ENCODE measurements around the gene MRPL36. TPM values are rescaled to one million over a fixed set of nuclear protein-coding genes. Genes with fewer than 3 reads are reported as not detected.

The MRPL36 gene
- total RNA-seq, 1 experiment from 2014 or later = 79.9 TPM

DNA sequence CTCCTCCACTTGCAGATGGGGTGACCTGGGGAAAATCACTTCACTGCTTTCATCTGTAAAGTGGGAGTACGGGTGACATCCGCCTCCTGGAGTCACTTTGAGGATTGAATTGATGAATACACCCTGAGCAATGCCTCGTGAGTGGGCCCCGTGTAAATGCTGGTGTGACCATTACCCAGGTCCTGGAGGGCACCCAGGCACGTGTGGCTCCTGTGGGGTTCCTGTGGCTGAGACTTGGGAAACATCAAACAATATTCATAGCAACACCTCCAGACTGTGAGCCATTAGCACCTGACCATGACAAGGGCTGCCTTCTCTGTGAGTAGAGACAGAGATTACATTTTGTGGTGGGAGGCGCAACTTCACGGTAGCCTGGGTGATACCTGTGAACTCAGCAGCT, 11.4 kb downstream of the MRPL36 start:
- H3K4me3 ChIP-seq (ENCODE audit: low read depth in 2 of 2, low read length in 2 of 2) = no peak overlapping the region
- TF ChIP-seq, protein P1, sequence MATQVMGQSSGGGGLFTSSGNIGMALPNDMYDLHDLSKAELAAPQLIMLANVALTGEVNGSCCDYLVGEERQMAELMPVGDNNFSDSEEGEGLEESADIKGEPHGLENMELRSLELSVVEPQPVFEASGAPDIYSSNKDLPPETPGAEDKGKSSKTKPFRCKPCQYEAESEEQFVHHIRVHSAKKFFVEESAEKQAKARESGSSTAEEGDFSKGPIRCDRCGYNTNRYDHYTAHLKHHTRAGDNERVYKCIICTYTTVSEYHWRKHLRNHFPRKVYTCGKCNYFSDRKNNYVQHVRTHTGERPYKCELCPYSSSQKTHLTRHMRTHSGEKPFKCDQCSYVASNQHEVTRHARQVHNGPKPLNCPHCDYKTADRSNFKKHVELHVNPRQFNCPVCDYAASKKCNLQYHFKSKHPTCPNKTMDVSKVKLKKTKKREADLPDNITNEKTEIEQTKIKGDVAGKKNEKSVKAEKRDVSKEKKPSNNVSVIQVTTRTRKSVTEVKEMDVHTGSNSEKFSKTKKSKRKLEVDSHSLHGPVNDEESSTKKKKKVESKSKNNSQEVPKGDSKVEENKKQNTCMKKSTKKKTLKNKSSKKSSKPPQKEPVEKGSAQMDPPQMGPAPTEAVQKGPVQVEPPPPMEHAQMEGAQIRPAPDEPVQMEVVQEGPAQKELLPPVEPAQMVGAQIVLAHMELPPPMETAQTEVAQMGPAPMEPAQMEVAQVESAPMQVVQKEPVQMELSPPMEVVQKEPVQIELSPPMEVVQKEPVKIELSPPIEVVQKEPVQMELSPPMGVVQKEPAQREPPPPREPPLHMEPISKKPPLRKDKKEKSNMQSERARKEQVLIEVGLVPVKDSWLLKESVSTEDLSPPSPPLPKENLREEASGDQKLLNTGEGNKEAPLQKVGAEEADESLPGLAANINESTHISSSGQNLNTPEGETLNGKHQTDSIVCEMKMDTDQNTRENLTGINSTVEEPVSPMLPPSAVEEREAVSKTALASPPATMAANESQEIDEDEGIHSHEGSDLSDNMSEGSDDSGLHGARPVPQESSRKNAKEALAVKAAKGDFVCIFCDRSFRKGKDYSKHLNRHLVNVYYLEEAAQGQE (IDR thresholded peaks at IDR 0.05; ENCODE audit: insufficient read depth in 1 of 2, low read depth in 2 of 2, low read length in 1 of 2) = no peak
- TF ChIP-seq SIN3A (IDR thresholded peaks at IDR 0.05; ENCODE audit: borderline replicate concordance, insufficient read depth, low read depth, low read length) = no peak
- TF ChIP-seq, protein P2, sequence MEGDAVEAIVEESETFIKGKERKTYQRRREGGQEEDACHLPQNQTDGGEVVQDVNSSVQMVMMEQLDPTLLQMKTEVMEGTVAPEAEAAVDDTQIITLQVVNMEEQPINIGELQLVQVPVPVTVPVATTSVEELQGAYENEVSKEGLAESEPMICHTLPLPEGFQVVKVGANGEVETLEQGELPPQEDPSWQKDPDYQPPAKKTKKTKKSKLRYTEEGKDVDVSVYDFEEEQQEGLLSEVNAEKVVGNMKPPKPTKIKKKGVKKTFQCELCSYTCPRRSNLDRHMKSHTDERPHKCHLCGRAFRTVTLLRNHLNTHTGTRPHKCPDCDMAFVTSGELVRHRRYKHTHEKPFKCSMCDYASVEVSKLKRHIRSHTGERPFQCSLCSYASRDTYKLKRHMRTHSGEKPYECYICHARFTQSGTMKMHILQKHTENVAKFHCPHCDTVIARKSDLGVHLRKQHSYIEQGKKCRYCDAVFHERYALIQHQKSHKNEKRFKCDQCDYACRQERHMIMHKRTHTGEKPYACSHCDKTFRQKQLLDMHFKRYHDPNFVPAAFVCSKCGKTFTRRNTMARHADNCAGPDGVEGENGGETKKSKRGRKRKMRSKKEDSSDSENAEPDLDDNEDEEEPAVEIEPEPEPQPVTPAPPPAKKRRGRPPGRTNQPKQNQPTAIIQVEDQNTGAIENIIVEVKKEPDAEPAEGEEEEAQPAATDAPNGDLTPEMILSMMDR (IDR thresholded peaks at IDR 0.05) = no peak
- TF ChIP-seq POLR2AphosphoS5 (IDR thresholded peaks at IDR 0.05; ENCODE audit: low read depth, low read length) = no peak
- TF ChIP-seq TCF7L2 (IDR thresholded peaks at IDR 0.05; ENCODE audit: low read depth, low read length) = no peak
- CTCF ChIA-PET = no interaction called here
- H3K36me3 ChIP-seq (ENCODE audit: control insufficient read depth, insufficient read depth, low read length) = no peaks in the 10 kb centered on the region
- no peaks in the 10 kb centered on the region for H3K9me3 ChIP-seq (ENCODE audit: control insufficient read depth, insufficient read depth, low read depth, low read length)
- peaks cover 9% of the 10 kb centered on the region for H3K4me1 ChIP-seq (ENCODE audit: control insufficient read depth, insufficient read depth, low read length)
- BruUV-seq (replicated peaks) = no TSS peak
- POLR2A ChIA-PET = no interaction called here
- DNase-seq (ENCODE audit: low read depth, low spot score) (no peak), ATAC-seq (no peak)
- intact Hi-C loops (cut with micrococcal nuclease; ENCODE audit: unreplicated experiment) (no loop called here), in situ Hi-C loops (cut with HindIII; ENCODE audit: low pct_unique_long_range_greater_than_20kb, low sequenced_read_pairs) (no loop called here)
- no peaks in the 10 kb centered on the region for H3K27me3 ChIP-seq (ENCODE audit: control insufficient read depth, insufficient read depth, low read length)
- no peak overlapping the region for H3K27ac ChIP-seq (ENCODE audit: low read length)

DNA sequence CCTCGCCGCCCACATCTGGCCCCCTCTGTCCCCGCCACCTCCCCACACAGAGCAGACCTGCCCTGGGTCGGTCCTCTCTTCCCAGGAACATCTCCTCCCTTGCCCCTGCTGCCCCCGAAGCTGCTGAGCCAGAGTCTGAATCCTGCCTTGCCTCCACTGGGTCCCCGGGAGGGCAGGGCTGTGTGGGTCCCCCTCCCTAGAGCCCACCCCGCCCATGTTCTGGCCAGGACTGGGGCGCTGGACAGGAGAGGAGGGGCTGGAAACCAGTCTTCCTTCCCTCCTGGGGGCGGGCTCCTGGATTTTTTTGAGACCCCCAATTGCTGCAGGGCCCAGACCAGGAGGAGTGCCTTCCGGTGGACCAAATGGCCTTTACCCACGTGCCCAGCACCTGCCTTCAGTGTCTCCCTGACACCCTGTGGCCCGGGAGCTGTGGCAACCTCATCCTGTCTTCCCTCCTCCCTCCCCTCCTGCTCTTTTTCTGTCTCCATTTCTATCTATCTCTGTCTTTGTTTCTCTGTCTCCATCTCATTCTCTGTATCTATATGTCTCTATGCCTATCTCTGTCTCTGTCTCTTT, 12.1 kb downstream of the MRPL36 start:
- no peak for TF ChIP-seq TCF7L2 (IDR thresholded peaks at IDR 0.05; ENCODE audit: low read depth, low read length)
- TF ChIP-seq POLR2AphosphoS5 (IDR thresholded peaks at IDR 0.05; ENCODE audit: low read depth, low read length) = no peak
- TF ChIP-seq, protein P1 (IDR thresholded peaks at IDR 0.05; ENCODE audit: insufficient read depth in 1 of 2, low read depth in 2 of 2, low read length in 1 of 2) = no peak
- TF ChIP-seq, protein P2 (IDR thresholded peaks at IDR 0.05) = no peak
- TF ChIP-seq SIN3A (IDR thresholded peaks at IDR 0.05; ENCODE audit: borderline replicate concordance, insufficient read depth, low read depth, low read length) = no peak
- no peaks in the 10 kb centered on the region for H3K36me3 ChIP-seq (ENCODE audit: control insufficient read depth, insufficient read depth, low read length)
- no peak overlapping the region for H3K4me3 ChIP-seq (ENCODE audit: low read depth in 2 of 2, low read length in 2 of 2)
- no peak overlapping the region for H3K27ac ChIP-seq (ENCODE audit: low read length)
- CTCF ChIA-PET = no interaction called here
- in situ Hi-C loops (cut with HindIII; ENCODE audit: low pct_unique_long_range_greater_than_20kb, low sequenced_read_pairs) = no loop called here
- no peaks in the 10 kb centered on the region for H3K9me3 ChIP-seq (ENCODE audit: control insufficient read depth, insufficient read depth, low read depth, low read length)
- DNase-seq (ENCODE audit: low read depth, low spot score) (no peak), ATAC-seq (no peak)
- no TSS peak for BruUV-seq (replicated peaks)
- peaks cover 7% of the 10 kb centered on the region for H3K4me1 ChIP-seq (ENCODE audit: control insufficient read depth, insufficient read depth, low read length)
- POLR2A ChIA-PET = no interaction called here
- no peaks in the 10 kb centered on the region for H3K27me3 ChIP-seq (ENCODE audit: control insufficient read depth, insufficient read depth, low read length)
- intact Hi-C loops (cut with micrococcal nuclease; ENCODE audit: unreplicated experiment) = no loop called here
